ENCODE measurements around the gene CHERP.

Gene CHERP
- total RNA-seq, result 22.3 to 26.0 reads per million in 2 donors

- DNase-seq, result peak; percentile 91
Observed at GRCh38 chr19:16542045-16542909, at the start of gene CHERP. Gene CHERP (minus strand): TSS chr19:16542437. CDS start chr19:16542378, 59 bp downstream.

GRCh38 chr19:16590876-16591802, 48.9 kb upstream of the CHERP start:
- no peak for DNase-seq

GRCh38 chr19:16589917-16590316, 47.7 kb upstream of the CHERP start:
- DNase-seq, result no peak

- DNase-seq, result no peak
Observed at GRCh38 chr19:16588824-16589577, 46.8 kb upstream of the CHERP start.

- DNase-seq, result peak; percentile 41
Observed at GRCh38 chr19:16587833-16588823, 45.9 kb upstream of the CHERP start.

GRCh38 chr19:16586991-16587832, 45.0 kb upstream of the CHERP start:
- DNase-seq, result peak; percentile 55

- DNase-seq, result no peak
Observed at GRCh38 chr19:16586477-16586871, 44.2 kb upstream of the CHERP start.

- DNase-seq, result no peak
Observed at GRCh38 chr19:16585808-16586476, 43.7 kb upstream of the CHERP start.

GRCh38 chr19:16585094-16585801, 43.0 kb upstream of the CHERP start:
- DNase-seq, result no peak

GRCh38 chr19:16584248-16585093, 42.2 kb upstream of the CHERP start:
- DNase-seq, result peak; percentile 78

- DNase-seq, result no peak
Observed at GRCh38 chr19:16582486-16583261, 40.4 kb upstream of the CHERP start.

- DNase-seq, result no peak
Observed at GRCh38 chr19:16581971-16582343, 39.7 kb upstream of the CHERP start.

GRCh38 chr19:16581145-16581970, 39.1 kb upstream of the CHERP start:
- no peak for DNase-seq

- no peak for DNase-seq
Observed at GRCh38 chr19:16579381-16579780, 37.1 kb upstream of the CHERP start.

GRCh38 chr19:16577531-16577985, 35.3 kb upstream of the CHERP start:
- no peak for DNase-seq
